Prostate gland (tissue), 2 donors: Measurements from ENCODE around the gene PPM1A.

Experiments
- CTCF ChIP-seq, 4 experiments: fragments of 200-600 bp in 2 of 4; fragments of 450-650 bp in 2 of 4; sonication (generic) in 2 of 4; IDR thresholded peaks; 1 replicate in 3 of 4; 2 replicates in 1 of 4; pipeline ENCODE4 v1.5.1; 2016 to 2019; ENCODE audit warnings: antibody characterized with exemption in 4 of 4, mild to moderate bottlenecking in 2 of 4, moderate library complexity in 2 of 4
- POLR2A ChIP-seq: fragments of 450-650 bp; IDR thresholded peaks from one replicate; pipeline ENCODE4 v1.6.1; 2016; ENCODE audit warnings: antibody characterized with exemption, mild to moderate bottlenecking
- POLR2AphosphoS5 ChIP-seq: sonication (generic); formaldehyde crosslinking; IDR thresholded peaks from one replicate; pipeline ENCODE4 v1.6.1; 2017; ENCODE audit warnings: antibody characterized with exemption

DNA sequence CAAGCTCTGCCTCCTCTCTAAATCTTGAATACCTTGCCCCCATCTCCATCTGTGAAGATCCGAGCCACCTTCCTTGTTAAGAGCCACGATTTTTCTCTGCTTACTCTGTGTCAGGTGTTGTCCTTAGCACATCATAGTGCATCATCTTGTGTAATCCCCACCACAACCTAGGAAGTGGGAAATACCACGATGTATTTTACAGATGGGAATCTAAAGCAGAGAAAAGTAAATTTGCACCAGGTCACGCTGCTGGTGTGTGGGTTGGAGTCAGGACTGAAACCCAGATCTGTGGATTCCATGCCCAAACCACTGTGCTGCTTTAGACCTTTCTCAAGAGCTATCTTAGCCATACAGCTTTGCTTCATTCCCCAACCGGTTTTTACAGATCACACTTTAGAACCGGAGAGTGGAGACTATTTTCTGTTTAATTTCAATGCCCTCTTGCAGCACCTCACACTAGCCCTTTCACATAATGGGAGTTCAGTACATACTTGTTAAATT, 94.6 kb downstream of the PPM1A start:
- TF ChIP-seq POLR2A (no peak), CTCF (IDR thresholded peaks at IDR 0.05) (no peak), POLR2AphosphoS5 (no peak)
